Measurements from ENCODE around the gene SCAMP1.

GRCh38 chr5:78515670-78516069 lies 155.3 kb downstream of the SCAMP1 start:
- TF ChIP-seq POLR2AphosphoS5 (IDR thresholded peaks at IDR 0.05) (no peak), CTCF (IDR thresholded peaks at IDR 0.05 in 8 of 11, conservative IDR thresholded peaks at IDR 0.05 in 3 of 11) (no peak)

Data from spleen (tissue), 7 donors.